Measurements from ENCODE around the gene DENND1C. TPM values are rescaled to one million over a fixed set of nuclear protein-coding genes. Genes with fewer than 3 reads are reported as not detected.

Gene DENND1C
- total and polyA plus RNA-seq, 9 of the 15 experiments (the other 6 are each of a cell fraction or from before 2014, with no cell fraction given), result 0.03 to 1.2 (median 0.32) TPM; not detected in 1

GRCh38 chr19:6417713-6418561, 63.6 kb downstream of the DENND1C start:
- DNase-seq (ENCODE audit: extremely low read depth in 1 of 4, low spot score in 3 of 4), result no peak
- no peak overlapping the region for H2AFZ ChIP-seq (ENCODE audit: low read depth, low read length)
- no peak overlapping the region for H3K9ac ChIP-seq (ENCODE audit: insufficient read depth in 1 of 2, low read depth in 2 of 2, low read length in 2 of 2)
- H3K9me3 ChIP-seq (replicated peaks; ENCODE audit: control insufficient read depth, insufficient read depth, low read depth, low read length), result no peaks in the 10 kb centered on the region
- ATAC-seq, result peak; percentile 45; the same call in 2 of the 3 replicates
- WGBS (ENCODE audit: insufficient coverage, low coverage, missing lambda C conversion rate), result 91% methylated on average over 16 of the region's 33 CpGs
- peaks cover 2 to 55% of the 10 kb centered on the region in 2 experiments; a peak in 3 of 5 replicates for H3K4me1 ChIP-seq (replicated peaks in 1 of 2; ENCODE audit: control insufficient read depth in 2 of 2, insufficient read depth in 2 of 2, low read length in 2 of 2)
- no TSS peak for BruUV-seq (replicated peaks)
- in situ Hi-C loops (cut with MboI), result no loop called here
- H3K36me3 ChIP-seq (ENCODE audit: control insufficient read depth, insufficient read depth, low read length), result peaks cover 96% of the 10 kb centered on the region
- no peak for FAIRE-seq
- H3K27me3 ChIP-seq (ENCODE audit: control insufficient read depth in 2 of 2, insufficient read depth in 2 of 2, low read length in 2 of 2), result no peaks in the 10 kb centered on the region
- ChIA-PET POLR2A (interaction anchor here (0.6 kb wide), 2 partner anchors 40 to 757 kb away, joined by 4 to 5 read pairs; no protein-coding TSS in a partner anchor), CTCF (ENCODE audit: low intra/inter-chr PET ratio) (no interaction called here)
- H3K9me1 ChIP-seq (ENCODE audit: control insufficient read depth, insufficient read depth, low read length), result peaks cover 5% of the 10 kb centered on the region
- peaks cover 45% of the 10 kb centered on the region for H4K20me1 ChIP-seq (replicated peaks; ENCODE audit: control insufficient read depth, insufficient read depth, low read length)
- no peak overlapping the region for H3K4me3 ChIP-seq
- peaks cover 43% of the 10 kb centered on the region for H3K79me2 ChIP-seq (ENCODE audit: control insufficient read depth, insufficient read depth, low read length)
- intact Hi-C loops (cut with micrococcal nuclease), result no loop called here
- H3K4me2 ChIP-seq (ENCODE audit: insufficient read depth, low read length), result no peak overlapping the region
- H3K27ac ChIP-seq (ENCODE audit: extremely low read depth, low read depth, low read length), result no peak overlapping the region
- TF ChIP-seq ELK3 (CRISPR knock-in tag; IDR thresholded peaks at IDR 0.05) (no peak), NFATC3 (IDR thresholded peaks at IDR 0.05) (no peak), PCBP2 (IDR thresholded peaks at IDR 0.05; ENCODE audit: low read depth, low read length, poor library complexity, severe bottlenecking) (no peak), TCFL5 (CRISPR knock-in tag; conservative IDR thresholded peaks at IDR 0.05) (no peak), NRF1 (conservative IDR thresholded peaks at IDR 0.05 in 1 of 2, IDR thresholded peaks at IDR 0.05 in 1 of 2) (no peak), FOXM1 (IDR thresholded peaks at IDR 0.05; ENCODE audit: low read depth) (no peak), FOXM1 (CRISPR knock-in tag; IDR thresholded peaks at IDR 0.05; ENCODE audit: low read depth) (no peak), CREBBP (IDR thresholded peaks at IDR 0.05; ENCODE audit: low read depth, low read length) (no peak), HES1 (IDR thresholded peaks at IDR 0.05; ENCODE audit: low read depth) (no peak), TEAD1 (CRISPR knock-in tag; IDR thresholded peaks at IDR 0.05) (no peak), ETV5 (CRISPR knock-in tag; IDR thresholded peaks at IDR 0.05; ENCODE audit: low read depth) (no peak), NUFIP1 (IDR thresholded peaks at IDR 0.05; ENCODE audit: partially characterized antibody) (no peak), SRSF1 (IDR thresholded peaks at IDR 0.05; ENCODE audit: low read depth, low read length) (no peak), CGGBP1 (CRISPR knock-in tag; IDR thresholded peaks at IDR 0.05) (no peak), NR2C1 (IDR thresholded peaks at IDR 0.05) (no peak), NR2C1 (tag; IDR thresholded peaks at IDR 0.05) (no peak), RBM22 (IDR thresholded peaks at IDR 0.05; ENCODE audit: low read depth, low read length, poor library complexity, severe bottlenecking) (peak; percentile 92), GABPB1 (CRISPR knock-in tag; IDR thresholded peaks at IDR 0.05) (no peak)
- TF ChIP-seq, protein P1, sequence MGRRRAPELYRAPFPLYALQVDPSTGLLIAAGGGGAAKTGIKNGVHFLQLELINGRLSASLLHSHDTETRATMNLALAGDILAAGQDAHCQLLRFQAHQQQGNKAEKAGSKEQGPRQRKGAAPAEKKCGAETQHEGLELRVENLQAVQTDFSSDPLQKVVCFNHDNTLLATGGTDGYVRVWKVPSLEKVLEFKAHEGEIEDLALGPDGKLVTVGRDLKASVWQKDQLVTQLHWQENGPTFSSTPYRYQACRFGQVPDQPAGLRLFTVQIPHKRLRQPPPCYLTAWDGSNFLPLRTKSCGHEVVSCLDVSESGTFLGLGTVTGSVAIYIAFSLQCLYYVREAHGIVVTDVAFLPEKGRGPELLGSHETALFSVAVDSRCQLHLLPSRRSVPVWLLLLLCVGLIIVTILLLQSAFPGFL (CRISPR knock-in tag; IDR thresholded peaks at IDR 0.05), result no peak

All from K562 (cell line).